B cell (primary cell): ENCODE measurements around the gene COBL. TPM values are rescaled to one million over a fixed set of nuclear protein-coding genes. Genes with fewer than 3 reads are reported as not detected.

ENCODE experiments used
- ATAC-seq: fragments of 200-7000 bp; cut with Tn5 transposase; one replicate; pipeline ENCODE4 v1.10.0; 2021; ENCODE audit warnings: low read depth, mild to moderate bottlenecking, moderate number of reproducible peaks, moderate library complexity
- CTCF ChIA-PET: fragments of 350-600 bp; sonication (Branson Sonifier 250); formaldehyde crosslinking; loops from one replicate; lab custom pipeline; 2021; ENCODE audit warnings: antibody characterized with exemption, inconsistent platforms; lab: Charles Lee
- POLR2A ChIA-PET: fragments of 350-600 bp; sonication (Branson Sonifier 250); formaldehyde crosslinking; loops from one replicate; lab custom pipeline; 2021; ENCODE audit warnings: antibody characterized with exemption; lab: Charles Lee
- DNase-seq: peaks from one replicate; pipeline ENCODE4 v3.0.0; 2013
- H2AFZ ChIP-seq: 2 replicates; pipeline ENCODE4 v1.6.1; 2012; ENCODE audit warnings: mild to moderate bottlenecking, low read depth, low read length; ENCODE audit not compliant: insufficient read depth, poor library complexity, severe bottlenecking
- H3K27ac ChIP-seq, 2 donors: 1 replicate in 1 of 2; 2 replicates in 1 of 2; pipeline ENCODE4 v1.5.1; 2012 to 2013; ENCODE audit warnings: low read length in 2 of 2, mild to moderate bottlenecking in 2 of 2, moderate library complexity in 1 of 2
- H3K27me3 ChIP-seq, 4 experiments: fragments of 200-600 bp in 1 of 4; sonication (generic) in 1 of 4; replicated peaks in 1 of 4; 1 replicate in 2 of 4; 2 replicates in 2 of 4; pipeline versions ENCODE4 v1.6.1 to v1.7.0; 2013 to 2016; ENCODE audit warnings: low read length in 3 of 4, mild to moderate bottlenecking in 2 of 4, mixed read lengths in 1 of 4, moderate library complexity in 1 of 4; ENCODE audit not compliant: insufficient read depth in 4 of 4, control insufficient read depth in 3 of 4; ENCODE audit errors: control extremely low read depth in 1 of 4
- H3K36me3 ChIP-seq, 2 experiments: replicated peaks in 1 of 2; 1 replicate in 1 of 2; 2 replicates in 1 of 2; pipeline versions ENCODE4 v1.6.1 to v1.7.1; 2013; ENCODE audit warnings: low read length in 1 of 2; ENCODE audit not compliant: insufficient read depth in 2 of 2, control insufficient read depth in 1 of 2; ENCODE audit errors: control extremely low read depth in 1 of 2, extremely low read depth in 1 of 2
- H3K4me1 ChIP-seq, 2 donors: fragments of 200-600 bp in 1 of 2; sonication (generic) in 1 of 2; 1 replicate in 1 of 2; 2 replicates in 1 of 2; pipeline versions ENCODE4 v1.5.1 to v1.6.1; 2013 to 2017; ENCODE audit warnings: low read length in 2 of 2; ENCODE audit not compliant: control insufficient read depth in 2 of 2, insufficient read depth in 2 of 2
- H3K4me2 ChIP-seq: replicated peaks from 2 replicates; pipeline ENCODE3; 2012; ENCODE audit warnings: mild to moderate bottlenecking, low read depth, low read length; ENCODE audit not compliant: poor library complexity, severe bottlenecking
- H3K4me3 ChIP-seq, 5 experiments: fragments of 200-600 bp in 1 of 5; sonication (generic) in 1 of 5; 1 replicate in 3 of 5; 2 replicates in 2 of 5; pipeline versions ENCODE4 v1.5.1 to v1.7.0; 2011 to 2016; ENCODE audit warnings: low read length in 4 of 5, mild to moderate bottlenecking in 4 of 5, low read depth in 2 of 5, control low read depth in 1 of 5, moderate library complexity in 1 of 5; ENCODE audit not compliant: insufficient read depth in 1 of 5; ENCODE audit errors: control extremely low read depth in 1 of 5, extremely low read depth in 1 of 5
- H3K79me2 ChIP-seq: fragments of 200-600 bp; sonication (generic); one replicate; pipeline ENCODE4 v1.6.0; 2016; ENCODE audit warnings: low read length; ENCODE audit not compliant: control insufficient read depth, insufficient read depth
- H3K9ac ChIP-seq: fragments of 200-600 bp; sonication (generic); 2 replicates; pipeline ENCODE4 v1.6.1; 2017; ENCODE audit warnings: mild to moderate bottlenecking, low read length, moderate library complexity
- H3K9me3 ChIP-seq, 3 donors: one replicate each; pipeline versions ENCODE4 v1.6.1 to v1.7.1; 2013; ENCODE audit warnings: low read length in 2 of 3; ENCODE audit not compliant: control insufficient read depth in 2 of 3, insufficient read depth in 1 of 3; ENCODE audit errors: control extremely low read depth in 1 of 3
- H4K20me1 ChIP-seq: 2 replicates; pipeline ENCODE4 v1.6.0; 2012; ENCODE audit warnings: mild to moderate bottlenecking, low read length; ENCODE audit not compliant: insufficient read depth, control insufficient read depth, poor library complexity, severe bottlenecking
- H3K27ac Mint-ChIP-seq: one replicate; pipeline ENCODE4 v1.8.0; 2021; ENCODE audit warnings: mixed read lengths
- H3K27me3 Mint-ChIP-seq: one replicate; pipeline ENCODE4 v1.8.0; 2021; ENCODE audit warnings: mixed read lengths
- H3K4me1 Mint-ChIP-seq: one replicate; pipeline ENCODE4 v1.8.0; 2021; ENCODE audit warnings: mixed read lengths
- H3K4me3 Mint-ChIP-seq: one replicate; pipeline ENCODE4 v1.8.0; 2021; ENCODE audit warnings: mixed read lengths
- H3K9me3 Mint-ChIP-seq: one replicate; pipeline ENCODE4 v1.8.0; 2022; ENCODE audit warnings: mixed read lengths; ENCODE audit not compliant: insufficient read depth
- EZH2 ChIP-seq: IDR thresholded peaks from 2 replicates; pipeline ENCODE4 v1.6.1; 2012; ENCODE audit warnings: borderline replicate concordance, low read depth, mild to moderate bottlenecking, moderate library complexity, low read length; ENCODE audit not compliant: insufficient read depth, poor library complexity, severe bottlenecking
- WGBS: methylation state at CpG from one replicate; pipeline ENCODE4 v1.1.5; 2013; ENCODE audit warnings: missing lambda C conversion rate; ENCODE audit not compliant: insufficient coverage; 5-methylcytosine and 5-hydroxymethylcytosine counted together
- intact Hi-C: fragments of 100-400 bp; cut with micrococcal nuclease; formaldehyde crosslinking; loops from one replicate; pipeline ENCODE4 v1.10.0; 2022
- polyA plus RNA-seq: library from polyadenylated mRNA; depleted of rRNA; stranded (reverse); fragments of >200 nt; gene quantifications from 2 replicates; pipeline ENCODE4 v1.2.3, GENCODE V29; 2012
- total RNA-seq, 2 donors: library from RNA; stranded (reverse); fragments of 120-200 nt in 1 of 2; gene quantifications; 1 replicate in 1 of 2; 2 replicates in 1 of 2; pipeline versions ENCODE4 v1.2.3 to v1.2.4, GENCODE V29; 2013 to 2022
- TF ChIP-seq, protein P1 (sequence below): fragments of 200-600 bp; IDR thresholded peaks from one replicate; pipeline ENCODE4 v1.8.0; 2022; ENCODE audit warnings: antibody characterized with exemption, mild to moderate bottlenecking

Gene COBL
- total and polyA plus RNA-seq, 2 donors (not counting 1 experiment from before 2014, with no cell fraction given) = not detected

- Histone ChIP-seq H4K20me1 (no peaks in the 10 kb centered on the region), H3K27ac (no peak overlapping the region), H2AFZ (no peak overlapping the region), H3K9ac (no peak overlapping the region), H3K4me1 (peaks cover 0 to 8% of the 10 kb centered on the region in 2 donors), H3K36me3 (no peaks in the 10 kb centered on the region), H3K4me2 (no peak overlapping the region), H3K79me2 (no peaks in the 10 kb centered on the region), H3K4me3 (no peak overlapping the region), H3K27me3 (peaks cover 0 to 4% (median 2%) of the 10 kb centered on the region in 4 experiments), H3K9me3 (no peaks in the 10 kb centered on the region)
- ATAC-seq (no peak), DNase-seq (no peak)
- 47% methylated on average over 2 of the region's 8 CpGs for WGBS
- Mint-ChIP-seq H3K27ac (no peak overlapping the region), H3K4me1 (peaks cover 9% of the 10 kb centered on the region), H3K9me3 (no peaks in the 10 kb centered on the region), H3K4me3 (no peak overlapping the region), H3K27me3 (peaks cover 7% of the 10 kb centered on the region)
- CTCF ChIA-PET = interaction anchor here (0.6 to 6.3 kb wide), 2 partner anchors 1065 to 1218 kb away, joined by 3 to 142 read pairs; partner anchors contain the start of gene ZPBP
- intact Hi-C loops = no loop called here
- TF ChIP-seq, protein P1, sequence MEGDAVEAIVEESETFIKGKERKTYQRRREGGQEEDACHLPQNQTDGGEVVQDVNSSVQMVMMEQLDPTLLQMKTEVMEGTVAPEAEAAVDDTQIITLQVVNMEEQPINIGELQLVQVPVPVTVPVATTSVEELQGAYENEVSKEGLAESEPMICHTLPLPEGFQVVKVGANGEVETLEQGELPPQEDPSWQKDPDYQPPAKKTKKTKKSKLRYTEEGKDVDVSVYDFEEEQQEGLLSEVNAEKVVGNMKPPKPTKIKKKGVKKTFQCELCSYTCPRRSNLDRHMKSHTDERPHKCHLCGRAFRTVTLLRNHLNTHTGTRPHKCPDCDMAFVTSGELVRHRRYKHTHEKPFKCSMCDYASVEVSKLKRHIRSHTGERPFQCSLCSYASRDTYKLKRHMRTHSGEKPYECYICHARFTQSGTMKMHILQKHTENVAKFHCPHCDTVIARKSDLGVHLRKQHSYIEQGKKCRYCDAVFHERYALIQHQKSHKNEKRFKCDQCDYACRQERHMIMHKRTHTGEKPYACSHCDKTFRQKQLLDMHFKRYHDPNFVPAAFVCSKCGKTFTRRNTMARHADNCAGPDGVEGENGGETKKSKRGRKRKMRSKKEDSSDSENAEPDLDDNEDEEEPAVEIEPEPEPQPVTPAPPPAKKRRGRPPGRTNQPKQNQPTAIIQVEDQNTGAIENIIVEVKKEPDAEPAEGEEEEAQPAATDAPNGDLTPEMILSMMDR = no peak
- TF ChIP-seq EZH2 = no peak
- POLR2A ChIA-PET = no interaction called here
These were observed 158.4 kb downstream of the COBL start for GRCh38 chr7:51158211-51158610.

DNA sequence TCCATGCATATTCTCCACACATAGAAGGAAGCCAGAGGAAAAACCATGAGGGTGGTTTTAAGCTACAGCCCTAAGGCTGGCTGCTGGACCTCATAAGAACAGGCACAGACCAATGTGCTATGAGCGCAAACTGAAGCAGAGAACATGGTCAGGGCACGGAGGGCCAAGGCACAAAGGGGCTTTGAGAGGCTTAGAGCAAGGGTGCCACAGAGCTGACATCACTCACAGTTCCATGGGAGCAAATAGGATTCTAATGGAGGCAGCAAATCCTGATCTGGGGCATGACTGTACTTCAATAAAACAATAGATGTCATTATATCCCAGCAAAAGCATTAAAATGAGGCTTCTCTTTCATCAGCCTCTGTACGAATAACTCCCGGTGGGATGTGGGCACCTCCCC is 162.4 kb downstream of the COBL start:
- Mint-ChIP-seq H3K27ac (no peak overlapping the region), H3K4me1 (peaks cover 7% of the 10 kb centered on the region), H3K9me3 (no peaks in the 10 kb centered on the region), H3K27me3 (peaks cover 11% of the 10 kb centered on the region), H3K4me3 (no peak overlapping the region)
- Histone ChIP-seq H3K9me3 (no peaks in the 10 kb centered on the region), H3K79me2 (no peaks in the 10 kb centered on the region), H2AFZ (no peak overlapping the region), H3K4me1 (peaks cover 0 to 5% of the 10 kb centered on the region in 2 donors), H4K20me1 (no peaks in the 10 kb centered on the region), H3K4me3 (no peak overlapping the region), H3K36me3 (no peaks in the 10 kb centered on the region), H3K4me2 (no peak overlapping the region), H3K27ac (no peak overlapping the region), H3K27me3 (no peaks in the 10 kb centered on the region), H3K9ac (no peak overlapping the region)
- no peak for DNase-seq
- ChIA-PET CTCF (interaction anchor here (6.7 kb wide), 1 partner anchor 8 kb away, joined by 81 read pairs; no protein-coding TSS in a partner anchor), POLR2A (no interaction called here)
- TF ChIP-seq, protein P1 = no peak
- TF ChIP-seq EZH2 = no peak
- no peak for ATAC-seq
- intact Hi-C loops = no loop called here
- 95% methylated on average over 4 of the region's 4 CpGs for WGBS
